ENCODE measurements around the gene ADAMTS7.

GRCh38 chr15:78730955-78731354, 80.3 kb downstream of the ADAMTS7 start:
- no peak for TF ChIP-seq CTCF (IDR thresholded peaks at IDR 0.05; ENCODE audit: extremely low read depth in 1 of 2, insufficient read depth in 1 of 2, low read depth in 1 of 2, low read length in 2 of 2)
- no peak for TF ChIP-seq POLR2A (IDR thresholded peaks at IDR 0.05; ENCODE audit: low read depth, low read length)
- TF ChIP-seq JUN (IDR thresholded peaks at IDR 0.05; ENCODE audit: borderline replicate concordance, insufficient read depth, insufficient read length, low read depth), result no peak

All from endothelial cell of umbilical vein (primary cell).